T-helper 17 cell (primary cell): ENCODE measurements around the gene TBC1D17. TPM values are rescaled to one million over a fixed set of nuclear protein-coding genes. Genes with fewer than 3 reads are reported as not detected.

Experiments
- ATAC-seq: fragments of 150-1000 bp; cut with Tn5 transposase; 2 replicates; pipeline ENCODE4 v1.10.0; 2021; ENCODE audit warnings: mild to moderate bottlenecking, moderate library complexity
- DNase-seq, 3 donors: peaks; one replicate each; pipeline versions ENCODE4 v3.0.0 to v3.0.0-alpha.2; 2020 to 2021
- H3K9me3 ChIP-seq: one replicate; pipeline ENCODE4 v1.7.0; 2013; ENCODE audit warnings: low read length, mild to moderate bottlenecking; ENCODE audit not compliant: control insufficient read depth, poor library complexity, severe bottlenecking
- H3K27ac Mint-ChIP-seq: one replicate; pipeline ENCODE4 v1.8.0; 2022; ENCODE audit warnings: mild to moderate bottlenecking, moderate library complexity, mixed read lengths
- H3K27me3 Mint-ChIP-seq: one replicate; pipeline ENCODE4 v1.8.0; 2022; ENCODE audit warnings: mixed read lengths
- H3K36me3 Mint-ChIP-seq: one replicate; pipeline ENCODE4 v1.8.0; 2022; ENCODE audit warnings: low read depth, mixed read lengths
- H3K4me1 Mint-ChIP-seq: one replicate; pipeline ENCODE4 v1.8.0; 2022; ENCODE audit warnings: mild to moderate bottlenecking, mixed read lengths
- H3K4me3 Mint-ChIP-seq: one replicate; pipeline ENCODE4 v1.8.0; 2022; ENCODE audit warnings: mild to moderate bottlenecking, moderate library complexity, mixed read lengths
- total RNA-seq, 4 donors: library from RNA in 2 of 4; stranded (reverse) in 2 of 4; gene quantifications; one replicate each; pipeline ENCODE4 v1.2.3 and lab custom pipeline; 2022 to 2026

TBC1D17 gene
- 10 to 100 TPM; 44.1 to 57.3 TPM for total RNA-seq
- total RNA-seq (lab: John Stamatoyannopoulos, UW) = 50.2 to 54.3 reads per million in 2 donors

GRCh38 chr19:49877020-49877878, at the start of gene TBC1D17, which contains the start of gene AKT1S1:
Gene TBC1D17, plus strand, starts transcription at chr19:49877702. Its CDS starts 22 bp downstream, at chr19:49877724.
Gene AKT1S1, minus strand, starts transcription at chr19:49877355. Its CDS starts 4,060 bp downstream, at chr19:49873295.
- no peak within 1 kb of the TSS for H3K27ac Mint-ChIP-seq
- H3K4me3 Mint-ChIP-seq = no peak within 1 kb of the TSS
- no peaks in the 10 kb centered on the region for H3K27me3 Mint-ChIP-seq
- H3K9me3 ChIP-seq = no peaks in the 10 kb centered on the region
- peaks cover 3% of the 10 kb centered on the region for H3K36me3 Mint-ChIP-seq
- DNase-seq (peak; percentile 92 to 97 (median 93)), ATAC-seq (peak; percentile 69)
- peaks cover 24% of the 10 kb centered on the region for H3K4me1 Mint-ChIP-seq

GRCh38 chr19:49829200-49829599, 48.3 kb upstream of the TBC1D17 start:
- no peak overlapping the region for H3K27ac Mint-ChIP-seq
- H3K4me3 Mint-ChIP-seq = no peak overlapping the region
- no peaks in the 10 kb centered on the region for H3K9me3 ChIP-seq
- H3K27me3 Mint-ChIP-seq = no peaks in the 10 kb centered on the region
- peaks cover 3% of the 10 kb centered on the region for H3K36me3 Mint-ChIP-seq
- H3K4me1 Mint-ChIP-seq = peaks cover 21% of the 10 kb centered on the region
- ATAC-seq (no peak), DNase-seq (no peak)

- H3K9me3 ChIP-seq = no peaks in the 10 kb centered on the region
- H3K36me3 Mint-ChIP-seq = peaks cover 4% of the 10 kb centered on the region
- no peak overlapping the region for H3K27ac Mint-ChIP-seq
- H3K4me1 Mint-ChIP-seq = peaks cover 23% of the 10 kb centered on the region
- no peak for DNase-seq
- no peak overlapping the region for H3K4me3 Mint-ChIP-seq
- H3K27me3 Mint-ChIP-seq = no peaks in the 10 kb centered on the region
- no peak for ATAC-seq
Observed at GRCh38 chr19:49829721-49830120, 47.8 kb upstream of the TBC1D17 start.

- H3K4me1 Mint-ChIP-seq = peaks cover 23% of the 10 kb centered on the region
- H3K27me3 Mint-ChIP-seq = no peaks in the 10 kb centered on the region
- ATAC-seq (no peak), DNase-seq (no peak)
- H3K36me3 Mint-ChIP-seq = peaks cover 9% of the 10 kb centered on the region
- H3K4me3 Mint-ChIP-seq = no peak overlapping the region
- no peaks in the 10 kb centered on the region for H3K9me3 ChIP-seq
- peak overlapping the region; percentile 32 for H3K27ac Mint-ChIP-seq
Observed at GRCh38 chr19:49830766-49831165, 46.7 kb upstream of the TBC1D17 start.

- Mint-ChIP-seq H3K27me3 (no peaks in the 10 kb centered on the region), H3K36me3 (peaks cover 7% of the 10 kb centered on the region), H3K4me3 (no peak overlapping the region), H3K27ac (peak overlapping the region; percentile 32), H3K4me1 (peaks cover 18% of the 10 kb centered on the region)
- no peak for DNase-seq
- ATAC-seq = no peak
- no peaks in the 10 kb centered on the region for H3K9me3 ChIP-seq
Observed at GRCh38 chr19:49831592-49831991, 45.9 kb upstream of the TBC1D17 start.

GRCh38 chr19:49832556-49832955, 44.9 kb upstream of the TBC1D17 start:
- Mint-ChIP-seq H3K4me1 (peaks cover 10% of the 10 kb centered on the region), H3K27ac (no peak overlapping the region), H3K27me3 (no peaks in the 10 kb centered on the region), H3K4me3 (no peak overlapping the region), H3K36me3 (peaks cover 7% of the 10 kb centered on the region)
- no peak for ATAC-seq
- no peak for DNase-seq
- no peaks in the 10 kb centered on the region for H3K9me3 ChIP-seq

- no peaks in the 10 kb centered on the region for H3K27me3 Mint-ChIP-seq
- ATAC-seq (no peak), DNase-seq (no peak)
- H3K4me1 Mint-ChIP-seq = peaks cover 10% of the 10 kb centered on the region
- no peak overlapping the region for H3K4me3 Mint-ChIP-seq
- no peak overlapping the region for H3K27ac Mint-ChIP-seq
- H3K9me3 ChIP-seq = no peaks in the 10 kb centered on the region
- peaks cover 9% of the 10 kb centered on the region for H3K36me3 Mint-ChIP-seq
Observed at GRCh38 chr19:49833599-49833998, 43.9 kb upstream of the TBC1D17 start.

- Mint-ChIP-seq H3K27me3 (no peaks in the 10 kb centered on the region), H3K4me3 (no peak overlapping the region), H3K36me3 (peaks cover 14% of the 10 kb centered on the region), H3K4me1 (peaks cover 8% of the 10 kb centered on the region), H3K27ac (no peak overlapping the region)
- peak; percentile 4 for ATAC-seq
- no peaks in the 10 kb centered on the region for H3K9me3 ChIP-seq
- DNase-seq = no peak
Observed at GRCh38 chr19:49835562-49835961, 41.9 kb upstream of the TBC1D17 start.

GRCh38 chr19:49836176-49837008, 41.1 kb upstream of the TBC1D17 start:
- no peaks in the 10 kb centered on the region for H3K9me3 ChIP-seq
- DNase-seq = no peak
- H3K4me1 Mint-ChIP-seq = peaks cover 10% of the 10 kb centered on the region
- ATAC-seq = no peak
- H3K36me3 Mint-ChIP-seq = peaks cover 14% of the 10 kb centered on the region
- no peaks in the 10 kb centered on the region for H3K27me3 Mint-ChIP-seq
- H3K4me3 Mint-ChIP-seq = no peak overlapping the region
- peak overlapping the region; percentile 85 for H3K27ac Mint-ChIP-seq

GRCh38 chr19:49837009-49837310, 40.5 kb upstream of the TBC1D17 start:
- Mint-ChIP-seq H3K4me1 (peaks cover 8% of the 10 kb centered on the region), H3K27me3 (no peaks in the 10 kb centered on the region), H3K4me3 (no peak overlapping the region), H3K27ac (peak overlapping the region; percentile 85), H3K36me3 (peaks cover 14% of the 10 kb centered on the region)
- ATAC-seq = no peak
- no peaks in the 10 kb centered on the region for H3K9me3 ChIP-seq
- DNase-seq = no peak

- H3K9me3 ChIP-seq = no peaks in the 10 kb centered on the region
- DNase-seq (no peak), ATAC-seq (no peak)
- no peak overlapping the region for H3K4me3 Mint-ChIP-seq
- peaks cover 5% of the 10 kb centered on the region for H3K4me1 Mint-ChIP-seq
- peaks cover 14% of the 10 kb centered on the region for H3K36me3 Mint-ChIP-seq
- no peaks in the 10 kb centered on the region for H3K27me3 Mint-ChIP-seq
- H3K27ac Mint-ChIP-seq = peak overlapping the region; percentile 85
Observed at GRCh38 chr19:49837425-49837824, 40.1 kb upstream of the TBC1D17 start.

GRCh38 chr19:49838885-49839588, 38.5 kb upstream of the TBC1D17 start:
- no peaks in the 10 kb centered on the region for H3K27me3 Mint-ChIP-seq
- ATAC-seq = no peak
- no peaks in the 10 kb centered on the region for H3K9me3 ChIP-seq
- H3K4me3 Mint-ChIP-seq = no peak overlapping the region
- H3K36me3 Mint-ChIP-seq = peaks cover 14% of the 10 kb centered on the region
- H3K4me1 Mint-ChIP-seq = peaks cover 4% of the 10 kb centered on the region
- H3K27ac Mint-ChIP-seq = no peak overlapping the region
- DNase-seq = no peak

GRCh38 chr19:49839713-49840112, 37.8 kb upstream of the TBC1D17 start:
- Mint-ChIP-seq H3K36me3 (peaks cover 13% of the 10 kb centered on the region), H3K4me3 (no peak overlapping the region), H3K27me3 (no peaks in the 10 kb centered on the region), H3K27ac (peak overlapping the region; percentile 8), H3K4me1 (peaks cover 3% of the 10 kb centered on the region)
- ATAC-seq (no peak), DNase-seq (no peak)
- H3K9me3 ChIP-seq = no peaks in the 10 kb centered on the region
